ENCODE data around the gene CBFA2T3.
"Not testable (repeated sequence)": the region's sequence is repeated elsewhere in the genome, so short reads cannot be mapped to it uniquely, and the experiment has no call there.

CBFA2T3 gene

GRCh38 chr16:88921591-88921990, 55.4 kb downstream of the CBFA2T3 start:
- no peak for TF ChIP-seq CTCF (IDR thresholded peaks at IDR 0.05; ENCODE audit: unreplicated experiment in 3 of 3)
- Mint-ChIP-seq H3K4me1 (peaks cover 23% of the 10 kb centered on the region), H3K27ac (no peak overlapping the region), H3K9me3 (no peaks in the 10 kb centered on the region), H3K27me3 (ENCODE audit: low read depth) (peaks cover 11% of the 10 kb centered on the region), H3K4me3 (no peak overlapping the region), H3K36me3 (ENCODE audit: low read depth) (no peaks in the 10 kb centered on the region)

- Mint-ChIP-seq H3K4me3 (no peak overlapping the region), H3K27ac (peak overlapping the region; percentile 49 to 68 (median 55)), H3K9me3 (no peaks in the 10 kb centered on the region)
These were observed 56.1 kb downstream of the CBFA2T3 start for GRCh38 chr16:88920618-88921590.

GRCh38 chr16:88919936-88920335, 57.1 kb downstream of the CBFA2T3 start:
- H3K36me3 Mint-ChIP-seq (ENCODE audit: low read depth), result no peaks in the 10 kb centered on the region
- no peaks in the 10 kb centered on the region for H3K9me3 Mint-ChIP-seq
- H3K4me3 Mint-ChIP-seq, result no peak overlapping the region
- H3K4me1 Mint-ChIP-seq, result peaks cover 31% of the 10 kb centered on the region
- TF ChIP-seq CTCF (IDR thresholded peaks at IDR 0.05; ENCODE audit: unreplicated experiment in 3 of 3), result no peak
- H3K27ac Mint-ChIP-seq, result no peak overlapping the region
- peaks cover 12% of the 10 kb centered on the region for H3K27me3 Mint-ChIP-seq (ENCODE audit: low read depth)

More at GRCh38 chr16:88920618-88921590, 56.1 kb downstream of the CBFA2T3 start:
- H3K36me3 Mint-ChIP-seq (ENCODE audit: low read depth), result no peaks in the 10 kb centered on the region
- TF ChIP-seq CTCF (IDR thresholded peaks at IDR 0.05; ENCODE audit: unreplicated experiment in 3 of 3), result no peak
- H3K4me1 Mint-ChIP-seq, result peaks cover 30% of the 10 kb centered on the region
- H3K27me3 Mint-ChIP-seq (ENCODE audit: low read depth), result peaks cover 15% of the 10 kb centered on the region

GRCh38 chr16:88918896-88919295, 58.1 kb downstream of the CBFA2T3 start:
- H3K9me3 Mint-ChIP-seq; H3K4me3 Mint-ChIP-seq; H3K36me3 Mint-ChIP-seq (ENCODE audit: low read depth): not testable (repeated sequence)
- Mint-ChIP-seq H3K27ac (peak overlapping the region in 1 of 3 experiments; percentile 10), H3K27me3 (ENCODE audit: low read depth) (peaks cover 17% of the 10 kb centered on the region), H3K4me1 (peaks cover 38% of the 10 kb centered on the region)

GRCh38 chr16:88917915-88918627, 58.9 kb downstream of the CBFA2T3 start:
- TF ChIP-seq CTCF (IDR thresholded peaks at IDR 0.05; ENCODE audit: unreplicated experiment in 3 of 3), result no peak
- no peaks in the 10 kb centered on the region for H3K9me3 Mint-ChIP-seq
- H3K4me3 Mint-ChIP-seq, result no peak overlapping the region
- H3K4me1 Mint-ChIP-seq, result peaks cover 40% of the 10 kb centered on the region
- peak overlapping the region; percentile 62 to 74 (median 66) for H3K27ac Mint-ChIP-seq
- no peaks in the 10 kb centered on the region for H3K36me3 Mint-ChIP-seq (ENCODE audit: low read depth)
- H3K27me3 Mint-ChIP-seq (ENCODE audit: low read depth), result peaks cover 19% of the 10 kb centered on the region

- Mint-ChIP-seq H3K9me3 (no peaks in the 10 kb centered on the region), H3K27me3 (ENCODE audit: low read depth) (peaks cover 19% of the 10 kb centered on the region), H3K4me3 (peak overlapping the region in 2 of 3 experiments; percentile 20 to 45), H3K4me1 (peaks cover 42% of the 10 kb centered on the region), H3K27ac (peak overlapping the region; percentile 62 to 74 (median 66)), H3K36me3 (ENCODE audit: low read depth) (no peaks in the 10 kb centered on the region)
- TF ChIP-seq CTCF (IDR thresholded peaks at IDR 0.05; ENCODE audit: unreplicated experiment in 3 of 3), result no peak
These were observed 59.7 kb downstream of the CBFA2T3 start for GRCh38 chr16:88917146-88917914.

Measured in nephron (organoid).